Chondrocyte (in vitro differentiated cells): Measurements from ENCODE around the gene LBX2. TPM values are rescaled to one million over a fixed set of nuclear protein-coding genes. Genes with fewer than 3 reads are reported as not detected.

ENCODE experiments used
- DNase-seq: peaks from one replicate; pipeline ENCODE4 v3.0.0; 2021; ENCODE audit warnings: mixed read lengths, low spot score
- H3K27ac Mint-ChIP-seq: one replicate; pipeline ENCODE4 v1.8.0; 2021; ENCODE audit warnings: mild to moderate bottlenecking, moderate library complexity, mixed read lengths; ENCODE audit not compliant: unreplicated experiment
- H3K27me3 Mint-ChIP-seq: 2 replicates; pipeline ENCODE4 v1.8.0; 2021; ENCODE audit warnings: low read depth, mixed read lengths
- H3K36me3 Mint-ChIP-seq: 2 replicates; pipeline ENCODE4 v1.8.0; 2021; ENCODE audit warnings: low read depth, mixed read lengths
- H3K4me1 Mint-ChIP-seq: 2 replicates; pipeline ENCODE4 v1.8.0; 2021; ENCODE audit warnings: low read depth, mild to moderate bottlenecking, mixed read lengths
- H3K4me3 Mint-ChIP-seq: one replicate; pipeline ENCODE4 v1.8.0; 2021; ENCODE audit warnings: mild to moderate bottlenecking, moderate library complexity, mixed read lengths; ENCODE audit not compliant: unreplicated experiment
- H3K9me3 Mint-ChIP-seq: 2 replicates; pipeline ENCODE4 v1.8.0; 2021; ENCODE audit warnings: low read depth, mixed read lengths
- total RNA-seq: library from RNA; stranded (reverse); gene quantifications from 3 replicates; pipeline ENCODE4 v1.2.1, GENCODE V29; 2021
- TF ChIP-seq, protein P1 (sequence below): fragments of 200-600 bp; sonication (generic); IDR thresholded peaks from 2 replicates; pipeline ENCODE4 v1.5.0; 2021; ENCODE audit warnings: antibody characterized with exemption, mild to moderate bottlenecking, moderate library complexity

The LBX2 gene
- total RNA-seq, 1 donor from 2014 or later = 2.3 TPM

DNA sequence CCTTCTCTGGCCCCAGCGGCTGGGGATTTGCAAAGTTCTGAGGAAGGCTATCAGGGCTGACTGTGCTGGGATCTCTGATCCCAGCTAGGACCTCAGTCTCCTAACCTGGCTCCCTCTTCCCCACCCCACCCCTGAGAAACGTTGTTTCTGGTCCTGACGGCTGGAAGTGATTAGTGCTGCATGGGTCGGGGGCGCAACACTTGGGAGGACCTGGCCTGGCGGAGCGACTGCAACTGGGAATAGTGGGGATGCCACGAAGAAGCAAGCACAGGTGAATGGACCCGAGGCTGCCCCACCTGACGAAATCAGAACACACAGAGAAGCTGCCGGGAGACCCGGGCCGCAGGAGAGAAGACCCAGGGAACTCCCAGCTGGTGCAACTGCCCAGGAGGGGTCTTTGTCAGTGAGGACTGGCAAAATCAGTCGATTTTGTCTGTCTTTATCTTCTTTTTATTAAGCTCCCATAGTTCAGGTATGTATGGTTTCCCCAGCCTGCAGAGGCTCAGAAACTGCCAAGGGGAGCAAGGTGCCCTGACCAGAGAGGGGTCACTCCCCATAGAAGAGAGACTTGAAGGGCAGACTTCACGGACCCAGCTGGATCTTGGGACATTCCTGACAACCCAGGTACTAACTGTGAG, 656 bp upstream of the LBX2 start:
- H3K9me3 Mint-ChIP-seq = no peaks in the 10 kb centered on the region
- H3K36me3 Mint-ChIP-seq = peaks cover 7% of the 10 kb centered on the region
- peaks cover 25% of the 10 kb centered on the region for H3K27me3 Mint-ChIP-seq
- no peak overlapping the region for H3K27ac Mint-ChIP-seq
- H3K4me3 Mint-ChIP-seq = no peak overlapping the region
- H3K4me1 Mint-ChIP-seq = peaks cover 54% of the 10 kb centered on the region
- no peak for DNase-seq
- TF ChIP-seq, protein P1, sequence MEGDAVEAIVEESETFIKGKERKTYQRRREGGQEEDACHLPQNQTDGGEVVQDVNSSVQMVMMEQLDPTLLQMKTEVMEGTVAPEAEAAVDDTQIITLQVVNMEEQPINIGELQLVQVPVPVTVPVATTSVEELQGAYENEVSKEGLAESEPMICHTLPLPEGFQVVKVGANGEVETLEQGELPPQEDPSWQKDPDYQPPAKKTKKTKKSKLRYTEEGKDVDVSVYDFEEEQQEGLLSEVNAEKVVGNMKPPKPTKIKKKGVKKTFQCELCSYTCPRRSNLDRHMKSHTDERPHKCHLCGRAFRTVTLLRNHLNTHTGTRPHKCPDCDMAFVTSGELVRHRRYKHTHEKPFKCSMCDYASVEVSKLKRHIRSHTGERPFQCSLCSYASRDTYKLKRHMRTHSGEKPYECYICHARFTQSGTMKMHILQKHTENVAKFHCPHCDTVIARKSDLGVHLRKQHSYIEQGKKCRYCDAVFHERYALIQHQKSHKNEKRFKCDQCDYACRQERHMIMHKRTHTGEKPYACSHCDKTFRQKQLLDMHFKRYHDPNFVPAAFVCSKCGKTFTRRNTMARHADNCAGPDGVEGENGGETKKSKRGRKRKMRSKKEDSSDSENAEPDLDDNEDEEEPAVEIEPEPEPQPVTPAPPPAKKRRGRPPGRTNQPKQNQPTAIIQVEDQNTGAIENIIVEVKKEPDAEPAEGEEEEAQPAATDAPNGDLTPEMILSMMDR = no peak

DNA sequence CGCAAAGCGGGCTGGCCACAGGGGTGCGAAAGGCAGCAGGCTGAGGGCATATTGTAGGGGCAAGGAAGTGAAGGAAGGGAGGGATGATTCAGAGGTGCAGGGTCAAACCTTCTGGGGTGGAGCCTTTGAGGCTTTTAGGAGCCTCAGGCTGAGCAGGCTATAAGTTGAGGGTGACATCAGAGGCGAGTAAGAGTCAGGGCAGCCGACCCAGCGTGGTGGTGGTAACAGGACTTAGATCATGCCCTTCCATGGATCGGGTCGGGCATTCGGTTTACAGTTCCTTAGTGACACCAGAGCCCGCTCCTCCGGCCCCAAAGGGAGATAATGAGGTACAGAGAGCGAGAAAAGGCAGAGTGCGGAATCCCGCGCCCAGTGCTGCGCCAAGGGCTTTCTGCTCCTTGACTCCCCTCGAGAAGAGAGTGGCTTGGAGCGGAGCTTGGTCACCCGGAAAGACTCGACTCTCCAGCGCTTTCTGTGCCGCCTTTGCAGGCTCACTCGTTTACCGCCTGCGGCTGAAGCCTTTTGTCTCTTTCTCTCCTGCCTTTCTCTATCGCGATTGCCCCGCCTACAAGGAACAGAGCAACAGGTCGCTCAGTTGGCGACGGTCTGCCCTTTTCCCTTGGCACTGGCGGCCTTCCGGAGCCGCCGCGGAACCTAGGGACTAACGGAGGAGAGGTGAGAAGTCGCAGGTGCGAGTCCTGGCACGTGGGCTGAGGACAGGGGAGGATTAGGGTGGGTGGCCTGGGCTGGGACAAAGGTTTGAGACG, 720 bp downstream of the LBX2 start:
- H3K9me3 Mint-ChIP-seq = no peaks in the 10 kb centered on the region
- peaks cover 9% of the 10 kb centered on the region for H3K36me3 Mint-ChIP-seq
- H3K4me3 Mint-ChIP-seq = peak overlapping the region; percentile 72
- DNase-seq = no peak
- TF ChIP-seq, protein P1 = no peak
- peaks cover 25% of the 10 kb centered on the region for H3K27me3 Mint-ChIP-seq
- H3K4me1 Mint-ChIP-seq = peaks cover 40% of the 10 kb centered on the region
- H3K27ac Mint-ChIP-seq = peak overlapping the region; percentile 22

DNA sequence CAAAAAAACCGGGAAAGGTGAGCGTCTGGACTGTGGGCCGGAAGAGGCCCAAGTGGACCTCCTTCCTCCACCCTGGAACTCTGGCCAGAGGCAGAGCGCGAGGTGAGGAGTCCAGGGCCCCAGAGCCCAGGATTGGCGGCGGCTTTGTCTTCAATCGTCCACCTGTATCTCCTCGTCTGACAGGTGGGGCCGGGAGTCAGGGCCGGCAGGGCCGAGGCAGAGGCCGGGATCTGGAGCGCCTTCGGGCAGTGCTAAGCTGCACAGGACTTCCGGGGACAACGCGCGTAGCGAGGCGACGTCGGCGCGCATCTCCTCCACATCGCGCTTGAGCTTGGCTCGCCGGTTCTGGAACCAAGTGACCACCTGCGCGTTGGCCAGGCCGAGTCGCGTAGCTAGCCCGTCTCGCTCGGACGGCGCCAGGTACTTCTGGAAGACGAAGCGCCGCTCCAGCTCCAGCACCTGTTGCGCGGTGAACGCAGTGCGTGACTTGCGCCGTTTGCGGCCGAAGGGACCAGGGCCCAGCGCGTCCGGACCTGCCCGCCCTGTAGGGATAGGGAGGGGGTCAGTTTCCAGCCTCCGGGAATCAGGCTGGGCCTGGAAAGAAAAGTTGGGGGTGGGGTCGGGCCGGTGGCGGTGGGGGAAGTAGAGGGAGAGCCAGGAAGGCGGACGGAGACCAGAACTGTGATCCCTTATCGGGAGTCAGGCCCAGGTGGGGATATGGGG, 1.5 kb downstream of the LBX2 start:
- H3K9me3 Mint-ChIP-seq = no peaks in the 10 kb centered on the region
- H3K4me1 Mint-ChIP-seq = peaks cover 34% of the 10 kb centered on the region
- DNase-seq = no peak
- peak overlapping the region; percentile 72 for H3K4me3 Mint-ChIP-seq
- peaks cover 13% of the 10 kb centered on the region for H3K36me3 Mint-ChIP-seq
- H3K27ac Mint-ChIP-seq = no peak overlapping the region
- H3K27me3 Mint-ChIP-seq = peaks cover 25% of the 10 kb centered on the region
- TF ChIP-seq, protein P1 = no peak

DNA sequence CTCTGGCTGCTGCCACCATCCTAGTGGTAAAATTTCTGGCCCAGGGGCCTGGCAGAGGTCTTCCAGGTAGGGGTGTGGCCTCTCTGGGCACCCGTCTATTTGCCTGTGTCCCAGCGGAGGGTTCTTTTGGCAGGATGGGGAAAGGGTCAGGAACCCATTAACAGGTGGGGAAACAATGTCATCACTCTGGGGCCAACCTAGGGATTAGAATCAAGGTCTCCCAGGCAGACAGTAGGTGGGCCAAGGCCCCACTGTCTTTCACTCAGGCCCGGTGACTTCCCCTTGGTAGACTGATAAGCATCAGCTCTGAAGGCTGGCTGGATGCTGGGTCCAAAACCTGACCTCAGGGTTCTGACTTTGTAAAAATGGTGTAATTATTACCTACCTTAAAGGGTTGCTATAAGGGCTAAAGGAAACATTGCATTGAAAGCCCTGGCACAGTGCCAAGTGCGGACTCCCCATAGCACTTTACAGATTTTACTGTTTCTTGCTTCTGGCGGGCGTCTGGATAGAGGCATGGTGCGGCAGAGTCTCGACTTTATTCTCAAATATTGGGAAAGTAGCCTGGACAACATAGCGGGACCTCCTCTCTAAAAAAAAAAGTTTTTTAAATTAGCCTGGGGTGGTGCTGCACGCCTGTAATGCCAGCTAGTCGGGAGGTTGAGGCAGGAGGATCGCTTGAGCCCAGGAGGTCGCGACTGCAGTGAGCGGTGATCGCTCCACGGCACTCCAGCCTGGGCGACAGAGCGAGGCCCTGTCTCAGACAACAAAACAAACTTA, 2.2 kb downstream of the LBX2 start:
- peaks cover 27% of the 10 kb centered on the region for H3K4me1 Mint-ChIP-seq
- peaks cover 25% of the 10 kb centered on the region for H3K27me3 Mint-ChIP-seq
- H3K27ac Mint-ChIP-seq = no peak overlapping the region
- peaks cover 20% of the 10 kb centered on the region for H3K36me3 Mint-ChIP-seq
- H3K4me3 Mint-ChIP-seq = peak overlapping the region; percentile 72
- TF ChIP-seq, protein P1 = no peak
- no peaks in the 10 kb centered on the region for H3K9me3 Mint-ChIP-seq
- no peak for DNase-seq

DNA sequence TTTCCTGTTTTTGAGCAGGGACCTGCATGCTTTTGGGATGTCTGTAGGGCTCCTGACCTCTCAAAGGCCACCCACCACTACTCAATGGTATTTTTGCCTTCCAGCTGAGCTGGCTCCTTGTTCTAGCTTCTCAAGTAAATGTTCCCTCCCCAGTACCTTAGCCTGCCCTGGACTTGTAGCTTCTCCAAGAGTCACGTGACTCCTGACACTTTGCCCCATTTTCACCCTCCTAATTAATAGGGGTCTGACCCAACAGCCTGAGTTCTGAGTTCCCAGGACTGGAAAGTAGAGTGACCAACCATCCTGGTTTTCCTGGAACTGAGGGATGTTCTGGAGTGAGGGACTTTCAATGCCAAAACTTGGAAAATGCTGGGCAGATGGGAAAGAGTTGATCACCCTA, 4.0 kb downstream of the LBX2 start:
- DNase-seq = no peak
- H3K27ac Mint-ChIP-seq = no peak overlapping the region
- TF ChIP-seq, protein P1 = no peak
- no peaks in the 10 kb centered on the region for H3K9me3 Mint-ChIP-seq
- H3K36me3 Mint-ChIP-seq = peaks cover 31% of the 10 kb centered on the region
- no peak overlapping the region for H3K4me3 Mint-ChIP-seq
- H3K27me3 Mint-ChIP-seq = peaks cover 24% of the 10 kb centered on the region
- peaks cover 21% of the 10 kb centered on the region for H3K4me1 Mint-ChIP-seq
